Stimulated activated CD8-positive, alpha-beta memory T cell treated with anti-CD3 and anti-CD28 coated beads, Interleukin-15, amount 100 ng/mL, for 48 hours (primary cell): ENCODE results near the gene CDC73.

Experiments
- DNase-seq, 2 donors: peaks; one replicate each; pipeline ENCODE4 v3.0.0-alpha.2; 2020; ENCODE audit warnings: low read depth in 2 of 2

Gene CDC73

DNA sequence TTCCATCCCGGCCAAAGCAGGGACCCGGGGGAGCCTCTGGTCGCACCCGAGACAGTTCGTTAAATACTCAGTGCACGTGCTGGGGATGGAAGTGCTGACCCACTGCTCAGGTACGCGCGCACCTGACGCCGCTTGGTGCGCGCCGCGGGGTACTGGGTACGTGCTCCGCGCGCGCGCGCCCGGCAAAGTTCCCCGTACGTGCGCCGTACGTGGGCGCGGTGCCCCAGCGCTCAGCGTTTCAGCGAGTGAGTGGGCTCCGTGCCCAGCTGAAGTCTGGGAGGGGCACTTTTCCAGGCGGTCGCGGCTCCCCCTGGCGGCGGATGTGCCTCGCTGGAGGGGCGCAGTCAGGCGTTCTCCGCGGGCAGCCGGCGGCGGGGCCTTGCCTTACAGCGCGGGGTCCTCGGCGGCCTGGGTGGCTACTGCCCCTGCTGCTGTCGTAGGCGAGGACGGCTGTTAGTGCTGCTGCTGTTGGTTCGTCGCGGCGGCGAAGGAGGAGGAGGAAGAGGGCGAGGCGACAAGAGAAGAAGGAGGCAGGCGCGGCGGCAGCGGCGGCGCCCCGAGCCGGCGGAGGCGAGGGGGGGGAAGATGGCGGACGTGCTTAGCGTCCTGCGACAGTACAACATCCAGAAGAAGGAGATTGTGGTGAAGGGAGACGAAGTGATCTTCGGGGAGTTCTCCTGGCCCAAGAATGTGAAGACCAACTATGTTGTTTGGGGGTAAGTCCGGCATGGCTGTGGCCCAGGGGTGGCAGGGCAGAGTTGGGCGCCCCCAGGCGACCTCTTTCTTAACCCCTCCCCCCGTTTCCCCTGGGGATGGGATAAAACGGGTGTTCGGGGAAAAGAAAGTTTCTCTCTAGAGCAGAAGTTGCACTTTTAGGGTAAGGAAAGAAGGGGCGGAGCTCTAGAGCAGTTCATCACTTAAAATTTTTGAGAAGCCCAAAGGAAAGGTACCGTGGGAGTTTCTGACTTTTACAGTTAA is at the start of gene CDC73:
Gene CDC73, plus strand, starts transcription at position 416 of the 978 bp plus-strand sequence. Its CDS starts 170 bp downstream, at position 586.
- DNase-seq, result peak; percentile 97 to 99

- no peak for DNase-seq
Observed at GRCh38 chr1:193077991-193078390, 43.8 kb upstream of the CDC73 start.

- no peak for DNase-seq
Observed at GRCh38 chr1:193079187-193079586, 42.6 kb upstream of the CDC73 start.

DNA sequence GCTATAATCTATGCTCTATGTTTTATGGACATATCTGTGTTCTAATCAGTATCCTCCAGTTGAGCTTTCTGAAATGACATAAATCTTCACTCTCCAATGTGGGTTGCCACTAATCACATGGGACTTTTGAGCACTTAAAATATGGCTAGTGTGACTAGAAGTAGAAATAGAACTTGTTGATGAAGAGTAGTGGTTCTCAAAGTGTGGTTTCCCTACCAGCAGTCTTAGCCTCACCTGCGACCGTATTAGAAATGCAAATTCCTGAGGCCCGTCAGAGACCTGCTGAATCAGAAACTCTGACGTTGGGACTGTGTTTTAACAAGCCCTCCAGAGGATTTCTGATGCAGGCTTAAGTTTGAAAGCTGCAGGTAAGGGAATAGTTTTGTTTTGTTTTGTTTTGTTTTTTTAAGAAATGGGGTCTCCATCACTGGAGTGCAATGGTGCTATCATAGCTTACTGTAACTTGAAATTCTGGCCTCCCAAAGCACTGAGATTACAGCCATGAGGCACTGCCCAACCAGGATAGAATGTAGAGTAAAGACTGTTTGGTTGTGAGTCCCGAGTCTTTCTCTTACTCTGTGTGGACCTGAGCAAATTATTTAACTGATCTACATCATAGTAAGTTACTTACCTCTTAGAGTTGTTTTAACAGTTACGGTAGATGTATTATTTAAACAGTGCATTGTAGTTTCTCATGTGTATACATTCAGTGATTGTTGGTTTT is 38.3 kb upstream of the CDC73 start:
- DNase-seq, result no peak

- no peak for DNase-seq
Observed at GRCh38 chr1:193085263-193085662, 36.6 kb upstream of the CDC73 start.

- DNase-seq, result no peak
Observed at GRCh38 chr1:193086342-193086741, 35.5 kb upstream of the CDC73 start.

GRCh38 chr1:193087893-193088292 is 33.9 kb upstream of the CDC73 start:
- DNase-seq, result no peak

GRCh38 chr1:193090865-193091264 is 31.0 kb upstream of the CDC73 start:
- DNase-seq, result no peak

GRCh38 chr1:193094112-193094511 is 27.7 kb upstream of the CDC73 start:
- DNase-seq, result no peak

- DNase-seq, result no peak
Observed at GRCh38 chr1:193102662-193103061, 19.2 kb upstream of the CDC73 start.

DNA sequence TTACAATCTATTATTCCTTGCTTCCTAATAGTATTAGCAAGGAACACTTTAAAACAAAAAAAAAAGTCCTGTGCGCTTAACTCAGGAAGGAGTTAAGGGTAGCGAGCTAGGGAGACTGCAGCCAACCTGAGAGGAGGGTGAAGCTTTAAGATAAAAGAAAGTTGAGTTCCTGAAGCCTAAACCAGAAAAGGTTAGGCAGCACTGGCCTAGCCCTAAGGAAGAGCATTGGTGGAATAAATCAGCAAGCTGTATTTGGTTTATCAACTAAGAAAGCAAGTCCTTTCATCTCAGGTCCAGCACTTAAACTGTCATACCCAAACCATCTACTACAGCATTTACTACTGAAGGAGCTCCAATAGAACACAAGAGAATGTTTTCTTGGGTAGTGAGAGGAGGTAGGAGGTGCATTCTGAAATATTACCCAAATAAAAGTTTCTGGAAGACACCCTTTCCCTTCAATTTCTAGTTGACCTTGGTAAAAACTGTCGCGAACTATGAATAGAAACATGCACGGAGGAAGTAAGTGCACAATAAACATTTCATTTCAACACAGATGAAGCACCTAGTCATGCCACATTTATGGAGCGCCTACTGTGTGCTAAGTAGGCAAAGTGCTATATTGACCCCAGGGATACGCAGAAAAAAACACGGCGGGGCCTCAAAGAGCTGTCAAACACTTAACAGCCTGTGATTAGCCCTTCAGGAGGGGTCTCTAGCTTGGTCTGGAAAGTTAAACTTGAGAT is 17.9 kb upstream of the CDC73 start:
- DNase-seq, result no peak

DNA sequence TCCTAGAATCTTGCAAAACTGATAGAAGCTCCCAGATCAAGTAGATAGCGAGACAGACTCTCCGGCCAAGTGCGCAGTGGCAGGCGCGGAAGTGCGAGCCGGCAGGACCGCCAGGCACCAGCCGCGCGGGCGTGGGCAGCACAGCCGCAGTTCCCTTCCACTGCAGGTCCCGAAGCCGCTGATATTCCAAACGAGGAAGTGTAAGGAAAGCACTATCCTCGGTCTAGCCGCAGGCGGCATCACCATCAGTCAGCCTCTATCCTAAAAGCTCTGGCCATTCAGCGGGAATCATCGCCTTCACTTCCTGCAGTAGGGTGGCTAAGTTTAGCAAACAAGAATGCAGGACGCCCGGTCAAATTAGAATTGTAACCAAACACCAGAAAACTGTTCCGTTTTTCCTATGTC is 17.3 kb upstream of the CDC73 start:
- DNase-seq, result no peak

GRCh38 chr1:193104907-193105820 is 16.7 kb upstream of the CDC73 start, which contains the start of gene GLRX2:
Gene GLRX2, minus strand, starts transcription at chr1:193105414. Its CDS starts 32 bp downstream, at chr1:193105382.
- DNase-seq, result peak; percentile 53 to 59

GRCh38 chr1:193105821-193106177 is 16.0 kb upstream of the CDC73 start:
- DNase-seq, result no peak

GRCh38 chr1:193108471-193108870 is 13.4 kb upstream of the CDC73 start:
- no peak for DNase-seq

GRCh38 chr1:193109619-193110018 is 12.2 kb upstream of the CDC73 start:
- no peak for DNase-seq

DNA sequence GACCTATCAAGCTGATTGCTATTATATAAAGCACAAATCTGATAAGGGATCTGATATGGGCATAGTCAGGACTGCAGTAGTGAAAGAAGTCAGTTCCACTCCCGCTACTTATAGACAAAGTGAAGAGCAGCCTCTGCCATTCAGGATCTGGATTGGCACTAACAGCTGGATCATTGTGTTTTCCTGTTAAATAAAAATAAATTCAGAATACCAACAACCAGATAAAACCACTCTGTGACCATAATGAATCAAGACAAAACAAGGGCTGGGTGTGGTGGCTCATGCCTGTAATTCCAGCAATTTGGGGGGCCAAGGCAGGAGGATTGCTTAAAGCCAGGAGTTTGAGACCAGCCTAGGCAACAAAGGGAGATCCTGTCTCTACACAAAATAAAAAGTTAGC is 11.6 kb upstream of the CDC73 start:
- DNase-seq, result no peak

DNA sequence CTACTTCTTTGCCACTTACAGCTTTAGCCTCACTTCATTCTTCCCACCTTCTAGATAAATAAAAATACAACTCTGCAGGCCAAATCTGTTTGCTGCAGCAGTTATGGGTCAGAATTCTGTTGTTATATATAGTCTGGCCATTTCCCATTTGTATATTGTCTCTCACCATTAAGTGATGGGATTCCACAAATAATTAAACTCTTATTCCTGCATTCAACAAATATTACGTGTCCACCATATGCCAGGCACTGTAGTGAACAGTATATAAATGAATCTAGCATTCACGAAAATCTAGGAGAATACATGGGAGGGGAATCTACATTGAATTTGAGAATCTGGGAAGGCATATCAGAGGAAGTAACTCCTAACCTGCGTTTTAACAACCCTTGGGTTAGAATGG is 11.0 kb upstream of the CDC73 start:
- DNase-seq, result no peak

DNA sequence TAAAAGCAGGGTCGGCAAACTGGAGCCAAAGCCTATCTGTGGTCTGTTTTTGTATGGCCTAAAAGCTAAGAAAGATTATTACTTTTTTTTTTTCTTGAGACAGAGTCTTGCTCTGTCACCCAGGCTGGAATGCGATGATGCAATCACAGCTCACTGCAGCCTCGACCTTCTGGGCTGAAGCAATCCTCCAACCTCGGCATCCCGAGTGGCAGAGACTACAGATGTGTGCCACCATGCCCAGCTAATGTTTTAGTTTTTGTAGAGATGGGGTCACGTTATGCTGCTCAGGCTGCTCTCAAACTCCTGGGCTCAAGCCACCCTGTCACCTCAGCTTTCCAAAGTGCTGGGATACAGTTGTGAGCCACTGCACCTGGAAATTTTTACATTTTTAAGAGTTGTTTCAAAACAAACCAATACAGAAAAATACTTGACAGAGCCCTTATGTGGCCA is 10.2 kb upstream of the CDC73 start:
- DNase-seq, result no peak

GRCh38 chr1:193113258-193113991 is 8.4 kb upstream of the CDC73 start:
- DNase-seq, result no peak
